DND-41 (cell line): ENCODE measurements around the gene GABRG3.

Source experiments
- ATAC-seq: fragments of 200-7000 bp; cut with Tn5 transposase; 3 replicates; pipeline ENCODE4 v1.9.1; 2021; ENCODE audit warnings: low read depth; ENCODE audit not compliant: insufficient read depth
- DNase-seq: peaks from one replicate; pipeline ENCODE4 v3.0.0-alpha.2; 2020
- H2AFZ ChIP-seq: 2 replicates; pipeline ENCODE4 v1.6.0; 2012; ENCODE audit warnings: low read depth, low read length
- H3K27ac ChIP-seq: 2 replicates; pipeline ENCODE4 v1.5.1; 2012; ENCODE audit warnings: low read length, inconsistent platforms
- H3K27me3 ChIP-seq: fragments of 200-600 bp; sonication (generic); 2 replicates; pipeline ENCODE4 v1.6.0; 2012; ENCODE audit warnings: low read length, mild to moderate bottlenecking, inconsistent platforms; ENCODE audit not compliant: insufficient read depth, poor library complexity
- H3K36me3 ChIP-seq: 2 replicates; pipeline ENCODE4 v1.5.1; 2012; ENCODE audit warnings: low read length, inconsistent platforms; ENCODE audit not compliant: insufficient read depth
- H3K4me1 ChIP-seq: 2 replicates; pipeline ENCODE4 v1.5.1; 2012; ENCODE audit warnings: mild to moderate bottlenecking, low read length; ENCODE audit not compliant: insufficient read depth
- H3K4me2 ChIP-seq: 2 replicates; pipeline ENCODE4 v1.6.0; 2012; ENCODE audit warnings: mild to moderate bottlenecking, moderate library complexity, low read length, inconsistent platforms; ENCODE audit not compliant: insufficient read depth
- H3K4me3 ChIP-seq, 2 experiments: fragments of 200-600 bp in 1 of 2; shearing (Covaris generic) in 1 of 2; 2 replicates each; pipeline ENCODE4 v1.5.1; 2012 to 2016; ENCODE audit warnings: inconsistent platforms in 2 of 2, low read length in 2 of 2, mild to moderate bottlenecking in 2 of 2, low read depth in 1 of 2, moderate library complexity in 1 of 2
- H3K79me2 ChIP-seq: 2 replicates; pipeline ENCODE4 v1.6.0; 2012; ENCODE audit warnings: low read length, inconsistent platforms; ENCODE audit not compliant: insufficient read depth
- H3K9ac ChIP-seq: 2 replicates; pipeline ENCODE4 v1.6.0; 2012; ENCODE audit warnings: low read depth, mild to moderate bottlenecking, inconsistent platforms, low read length, moderate library complexity
- H3K9me3 ChIP-seq: 2 replicates; pipeline ENCODE4 v1.5.1; 2012; ENCODE audit warnings: low read length, moderate library complexity, mild to moderate bottlenecking, inconsistent platforms; ENCODE audit not compliant: insufficient read depth, severe bottlenecking
- H4K20me1 ChIP-seq: 2 replicates; pipeline ENCODE4 v1.6.0; 2012; ENCODE audit warnings: low read length; ENCODE audit not compliant: insufficient read depth
- CTCF ChIP-seq: IDR thresholded peaks from 2 replicates; pipeline ENCODE4 v1.5.1; 2012; ENCODE audit warnings: borderline replicate concordance, low read length, moderate library complexity, mild to moderate bottlenecking; ENCODE audit not compliant: poor library complexity, severe bottlenecking; ENCODE audit errors: extremely low read depth
- EZH2 ChIP-seq: IDR thresholded peaks from 3 replicates; pipeline ENCODE4 v1.6.1; 2012; ENCODE audit warnings: borderline replicate concordance, low read depth, mild to moderate bottlenecking, moderate library complexity, low read length, inconsistent platforms; ENCODE audit not compliant: severe bottlenecking

GABRG3 gene

GRCh38 chr15:27498700-27499099 lies 527.7 kb downstream of the GABRG3 start:
- H3K4me2 ChIP-seq: no peak overlapping the region
- H3K9ac ChIP-seq: no peak overlapping the region
- no peaks in the 10 kb centered on the region for H3K9me3 ChIP-seq
- no peak for DNase-seq
- no peak for ATAC-seq
- H3K27me3 ChIP-seq: no peaks in the 10 kb centered on the region
- H4K20me1 ChIP-seq: no peaks in the 10 kb centered on the region
- H3K4me3 ChIP-seq: no peak overlapping the region
- H3K79me2 ChIP-seq: no peaks in the 10 kb centered on the region
- H2AFZ ChIP-seq: no peak overlapping the region
- no peak overlapping the region for H3K27ac ChIP-seq
- no peaks in the 10 kb centered on the region for H3K36me3 ChIP-seq
- TF ChIP-seq EZH2: no peak
- TF ChIP-seq CTCF: no peak
- no peaks in the 10 kb centered on the region for H3K4me1 ChIP-seq

GRCh38 chr15:27499191-27499590 lies 528.2 kb downstream of the GABRG3 start:
- Histone ChIP-seq H4K20me1 (no peaks in the 10 kb centered on the region), H3K27me3 (no peaks in the 10 kb centered on the region), H3K4me1 (no peaks in the 10 kb centered on the region), H3K79me2 (no peaks in the 10 kb centered on the region), H3K9me3 (no peaks in the 10 kb centered on the region), H2AFZ (no peak overlapping the region), H3K27ac (no peak overlapping the region), H3K9ac (no peak overlapping the region), H3K4me3 (no peak overlapping the region), H3K36me3 (no peaks in the 10 kb centered on the region), H3K4me2 (no peak overlapping the region)
- TF ChIP-seq CTCF (no peak), EZH2 (no peak)
- ATAC-seq (no peak), DNase-seq (no peak)

GRCh38 chr15:27499719-27500118 lies 528.7 kb downstream of the GABRG3 start:
- Histone ChIP-seq H3K27ac (no peak overlapping the region), H3K36me3 (no peaks in the 10 kb centered on the region), H3K27me3 (no peaks in the 10 kb centered on the region), H3K9me3 (no peaks in the 10 kb centered on the region), H3K79me2 (no peaks in the 10 kb centered on the region), H3K9ac (no peak overlapping the region), H3K4me2 (no peak overlapping the region), H2AFZ (no peak overlapping the region), H3K4me1 (no peaks in the 10 kb centered on the region), H3K4me3 (no peak overlapping the region), H4K20me1 (no peaks in the 10 kb centered on the region)
- TF ChIP-seq CTCF (no peak), EZH2 (no peak)
- DNase-seq (no peak), ATAC-seq (no peak)

DNA sequence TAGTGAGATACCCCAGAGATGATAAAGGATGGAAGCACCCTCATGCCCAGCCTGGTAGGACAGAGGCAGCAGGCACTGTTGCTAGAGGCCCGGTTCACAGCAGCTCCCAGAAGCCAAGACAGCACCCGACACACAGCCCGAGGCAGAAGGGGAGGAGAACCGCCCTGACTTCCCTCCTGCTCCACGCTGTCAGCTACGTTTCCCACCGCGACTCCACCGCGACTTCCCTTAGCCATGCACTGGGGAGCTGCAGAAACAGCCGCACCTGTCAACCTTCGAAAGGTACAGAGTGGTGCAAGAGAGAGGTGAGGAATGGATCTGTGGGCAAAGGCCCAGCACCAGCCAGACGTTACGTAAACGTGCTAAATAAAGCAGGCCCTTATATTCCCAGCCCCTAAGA lies 529.2 kb downstream of the GABRG3 start:
- ATAC-seq: no peak
- Histone ChIP-seq H3K27me3 (no peaks in the 10 kb centered on the region), H3K27ac (no peak overlapping the region), H3K9ac (no peak overlapping the region), H2AFZ (no peak overlapping the region), H3K9me3 (no peaks in the 10 kb centered on the region), H3K4me3 (no peak overlapping the region), H3K79me2 (no peaks in the 10 kb centered on the region), H3K4me2 (no peak overlapping the region), H4K20me1 (no peaks in the 10 kb centered on the region), H3K4me1 (no peaks in the 10 kb centered on the region), H3K36me3 (no peaks in the 10 kb centered on the region)
- DNase-seq: no peak
- no peak for TF ChIP-seq CTCF
